ENCODE results near the gene ATP1A2.
"Not testable (repeated sequence)": the region's sequence is repeated elsewhere in the genome, so short reads cannot be mapped to it uniquely, and the experiment has no call there.

Gene ATP1A2

DNA sequence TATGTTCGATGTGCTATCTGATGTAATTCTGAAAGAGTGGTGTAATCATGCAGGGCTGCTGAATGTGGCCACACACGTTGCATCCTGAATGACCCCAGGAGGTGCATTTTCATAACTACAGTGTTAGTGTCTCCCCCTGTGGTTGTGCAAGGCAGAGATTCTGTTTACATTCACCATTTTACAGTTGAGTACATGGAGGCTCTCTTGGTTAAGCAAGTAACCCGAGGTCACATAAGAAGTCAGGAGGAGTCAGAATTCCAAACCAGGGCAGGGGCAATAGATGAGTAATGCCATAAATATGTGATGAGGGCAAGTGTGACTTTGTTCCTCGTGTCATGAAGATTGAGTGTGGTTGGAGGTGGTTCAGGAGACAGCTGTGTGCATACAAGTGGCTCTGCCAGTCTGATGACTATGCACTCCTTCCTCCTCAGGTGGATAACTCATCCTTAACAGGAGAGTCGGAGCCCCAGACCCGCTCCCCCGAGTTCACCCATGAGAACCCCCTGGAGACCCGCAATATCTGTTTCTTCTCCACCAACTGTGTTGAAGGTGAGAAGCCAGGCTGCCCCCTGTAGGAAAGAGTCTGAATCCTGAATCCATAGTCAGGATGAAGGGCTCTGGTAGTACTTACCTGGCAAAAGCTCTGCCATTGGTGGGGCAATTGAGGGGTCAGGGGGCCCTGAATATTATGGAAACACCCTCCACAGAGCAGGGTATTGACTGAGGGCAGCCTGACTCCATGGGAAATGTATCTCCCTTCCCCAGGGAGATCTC lies 9.3 kb downstream of the ATP1A2 start:
- DNase-seq (ENCODE audit: low read depth, low spot score): no peak

DNA sequence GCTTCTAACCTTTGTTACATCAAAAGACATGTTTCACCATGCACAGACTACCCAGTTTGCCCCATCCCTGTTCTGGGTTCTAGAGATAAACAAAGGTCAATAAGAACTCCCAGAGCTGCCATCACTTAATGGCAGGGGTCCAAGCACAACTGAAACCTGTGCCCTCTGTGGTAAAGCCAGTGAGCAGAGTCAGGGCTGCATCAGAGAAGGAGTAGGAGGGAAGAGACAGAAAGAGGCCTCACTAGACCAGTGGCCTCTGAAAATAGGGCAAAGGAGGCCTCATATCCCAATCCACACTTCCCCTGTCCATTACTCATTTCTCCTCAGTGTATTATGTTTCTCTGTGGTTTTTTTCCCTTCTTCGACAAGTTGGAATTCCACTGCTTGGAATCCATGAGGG lies 10.2 kb downstream of the ATP1A2 start:
- no peak for DNase-seq (ENCODE audit: low read depth, low spot score)

DNA sequence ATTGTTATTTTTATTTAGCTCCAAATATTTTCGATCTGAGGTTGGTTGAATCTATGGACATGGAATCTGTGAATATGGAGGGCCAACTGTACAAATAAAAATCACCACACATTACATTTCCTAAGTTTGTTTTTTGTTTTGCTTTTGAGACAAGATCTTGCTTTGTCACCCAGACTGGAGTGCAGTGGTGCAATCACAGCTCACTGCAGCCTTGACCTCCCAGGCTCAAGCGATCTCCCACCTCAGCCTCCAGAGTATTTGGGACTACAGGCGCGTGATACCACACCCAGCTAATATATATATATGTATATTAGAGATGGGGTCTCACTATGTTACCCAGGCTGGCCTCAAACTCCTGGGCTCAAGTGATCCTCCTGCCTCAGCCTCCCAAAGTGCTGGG lies 10.8 kb downstream of the ATP1A2 start:
- DNase-seq (ENCODE audit: low read depth, low spot score): not testable (repeated sequence)

- no peak for DNase-seq (ENCODE audit: low read depth, low spot score)
Observed at GRCh38 chr1:160127381-160127780, 11.8 kb downstream of the ATP1A2 start.

- no peak for DNase-seq (ENCODE audit: low read depth, low spot score)
Observed at GRCh38 chr1:160127865-160128523, 12.4 kb downstream of the ATP1A2 start.

DNA sequence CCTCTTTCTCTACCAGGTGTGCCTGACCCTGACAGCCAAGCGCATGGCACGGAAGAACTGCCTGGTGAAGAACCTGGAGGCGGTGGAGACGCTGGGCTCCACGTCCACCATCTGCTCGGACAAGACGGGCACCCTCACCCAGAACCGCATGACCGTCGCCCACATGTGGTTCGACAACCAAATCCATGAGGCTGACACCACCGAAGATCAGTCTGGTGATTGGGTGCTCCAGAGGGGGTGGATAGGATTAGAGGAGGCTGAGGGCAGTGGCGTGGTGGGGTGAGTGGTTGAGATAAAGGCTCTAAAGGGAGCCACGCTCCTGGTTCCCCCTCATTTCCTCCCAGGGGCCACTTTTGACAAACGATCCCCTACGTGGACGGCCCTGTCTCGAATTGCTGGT lies 13.1 kb downstream of the ATP1A2 start:
- DNase-seq (ENCODE audit: low read depth, low spot score): no peak

- no peak for DNase-seq (ENCODE audit: low read depth, low spot score)
Observed at GRCh38 chr1:160129046-160129445, 13.5 kb downstream of the ATP1A2 start.

- DNase-seq (ENCODE audit: low read depth, low spot score): no peak
Observed at GRCh38 chr1:160129558-160129957, 14.0 kb downstream of the ATP1A2 start.

GRCh38 chr1:160129966-160130365 lies 14.4 kb downstream of the ATP1A2 start:
- no peak for DNase-seq (ENCODE audit: low read depth, low spot score)

DNA sequence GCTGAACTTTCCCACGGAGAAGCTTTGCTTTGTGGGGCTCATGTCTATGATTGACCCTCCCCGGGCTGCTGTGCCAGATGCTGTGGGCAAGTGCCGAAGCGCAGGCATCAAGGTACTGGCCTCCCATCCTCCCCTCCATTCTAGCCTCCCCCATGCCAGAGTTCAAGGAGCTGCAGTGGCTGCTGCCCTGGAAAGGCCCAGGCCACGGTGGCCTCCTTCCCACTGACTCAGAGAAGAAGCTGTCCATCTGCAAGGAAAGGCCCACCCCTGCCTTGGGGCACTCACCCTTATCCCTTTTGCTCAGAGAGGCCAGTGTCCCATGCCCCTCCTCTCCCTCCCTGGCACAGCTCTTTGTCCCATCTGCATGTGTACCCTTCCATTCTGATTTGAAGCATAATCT lies 14.9 kb downstream of the ATP1A2 start:
- DNase-seq (ENCODE audit: low read depth, low spot score): no peak

GRCh38 chr1:160130939-160131338 lies 15.4 kb downstream of the ATP1A2 start:
- DNase-seq (ENCODE audit: low read depth, low spot score): no peak

- DNase-seq (ENCODE audit: low read depth, low spot score): no peak
Observed at GRCh38 chr1:160131803-160132565, 16.4 kb downstream of the ATP1A2 start.

DNA sequence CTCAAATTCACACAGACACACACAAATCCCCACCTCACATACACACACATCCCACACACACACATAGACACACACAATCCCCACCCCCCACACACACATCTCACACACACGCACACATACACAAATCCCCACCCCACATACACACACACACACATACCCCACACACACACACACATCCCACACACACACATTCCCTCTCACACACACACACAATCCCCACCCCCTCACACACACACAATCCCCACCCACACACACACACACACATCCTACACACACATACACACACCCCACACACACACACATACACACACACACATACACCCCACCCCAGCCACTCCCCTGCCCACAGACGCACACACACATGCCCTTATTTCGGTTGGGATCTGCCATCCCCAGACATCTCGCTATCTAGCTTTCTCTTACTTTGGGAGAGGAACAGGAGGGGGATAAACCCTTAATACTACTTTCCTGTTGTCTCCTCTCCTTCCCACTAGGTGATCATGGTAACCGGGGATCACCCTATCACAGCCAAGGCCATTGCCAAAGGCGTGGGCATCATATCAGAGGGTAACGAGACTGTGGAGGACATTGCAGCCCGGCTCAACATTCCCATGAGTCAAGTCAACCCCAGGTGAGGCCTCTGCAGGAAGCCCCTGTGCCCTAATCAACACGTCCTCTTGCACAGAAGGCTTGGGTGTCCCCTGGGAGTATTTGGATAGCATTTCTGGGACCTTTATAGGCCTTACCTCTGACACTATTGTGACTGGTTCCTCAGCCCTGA lies 18.6 kb downstream of the ATP1A2 start:
- DNase-seq (ENCODE audit: low read depth, low spot score): no peak

- no peak for DNase-seq (ENCODE audit: low read depth, low spot score)
Observed at GRCh38 chr1:160134791-160135572, 19.4 kb downstream of the ATP1A2 start.

- no peak for DNase-seq (ENCODE audit: low read depth, low spot score)
Observed at GRCh38 chr1:160136121-160136925, 20.8 kb downstream of the ATP1A2 start.

DNA sequence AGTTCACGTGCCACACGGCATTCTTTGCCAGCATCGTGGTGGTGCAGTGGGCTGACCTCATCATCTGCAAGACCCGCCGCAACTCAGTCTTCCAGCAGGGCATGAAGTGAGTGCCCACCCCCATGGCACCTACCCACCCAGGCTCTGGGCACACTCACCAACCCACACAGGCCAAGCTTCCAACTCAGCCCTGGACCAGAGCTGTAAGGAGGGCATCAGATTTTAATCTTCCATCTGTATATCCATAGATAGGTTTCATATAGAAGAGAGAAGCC lies 21.3 kb downstream of the ATP1A2 start:
- no peak for DNase-seq (ENCODE audit: low read depth, low spot score)

- no peak for DNase-seq (ENCODE audit: low read depth, low spot score)
Observed at GRCh38 chr1:160137216-160137862, 21.8 kb downstream of the ATP1A2 start.

GRCh38 chr1:160139840-160140239 lies 24.3 kb downstream of the ATP1A2 start:
- DNase-seq (ENCODE audit: low read depth, low spot score): no peak

- no peak for DNase-seq (ENCODE audit: low read depth, low spot score)
Observed at GRCh38 chr1:160143695-160144094, 28.1 kb downstream of the ATP1A2 start.

- DNase-seq (ENCODE audit: low read depth, low spot score): no peak
Observed at GRCh38 chr1:160144921-160145320, 29.4 kb downstream of the ATP1A2 start.

Measured in activated CD4-positive, CD25-positive, alpha-beta regulatory T cell treated with anti-CD3 and anti-CD28 coated beads, Interleukin-2, amount 50 U/mL, for 16 hours (primary cell).